AG09309 (cell line): ENCODE results near the gene LIN28A.

Experiments
- DNase-seq: peaks from one replicate; pipeline ENCODE4 v3.0.0-alpha.2; 2010; ENCODE audit warnings: low read depth
- H3K4me3 ChIP-seq: 2 replicates; pipeline ENCODE4 v1.5.1; 2011; ENCODE audit warnings: mild to moderate bottlenecking, low read depth, low read length, moderate library complexity; ENCODE audit not compliant: control insufficient read depth
- TF ChIP-seq, protein P1 (sequence below): IDR thresholded peaks from 2 replicates; pipeline ENCODE4 v1.5.1; 2011; ENCODE audit warnings: mild to moderate bottlenecking, low read depth, low read length, inconsistent platforms; ENCODE audit not compliant: insufficient read depth, control insufficient read depth; ENCODE audit errors: missing control alignments

Gene LIN28A

GRCh38 chr1:26404641-26405040 is 6.0 kb upstream of the LIN28A start:
- TF ChIP-seq, protein P1, sequence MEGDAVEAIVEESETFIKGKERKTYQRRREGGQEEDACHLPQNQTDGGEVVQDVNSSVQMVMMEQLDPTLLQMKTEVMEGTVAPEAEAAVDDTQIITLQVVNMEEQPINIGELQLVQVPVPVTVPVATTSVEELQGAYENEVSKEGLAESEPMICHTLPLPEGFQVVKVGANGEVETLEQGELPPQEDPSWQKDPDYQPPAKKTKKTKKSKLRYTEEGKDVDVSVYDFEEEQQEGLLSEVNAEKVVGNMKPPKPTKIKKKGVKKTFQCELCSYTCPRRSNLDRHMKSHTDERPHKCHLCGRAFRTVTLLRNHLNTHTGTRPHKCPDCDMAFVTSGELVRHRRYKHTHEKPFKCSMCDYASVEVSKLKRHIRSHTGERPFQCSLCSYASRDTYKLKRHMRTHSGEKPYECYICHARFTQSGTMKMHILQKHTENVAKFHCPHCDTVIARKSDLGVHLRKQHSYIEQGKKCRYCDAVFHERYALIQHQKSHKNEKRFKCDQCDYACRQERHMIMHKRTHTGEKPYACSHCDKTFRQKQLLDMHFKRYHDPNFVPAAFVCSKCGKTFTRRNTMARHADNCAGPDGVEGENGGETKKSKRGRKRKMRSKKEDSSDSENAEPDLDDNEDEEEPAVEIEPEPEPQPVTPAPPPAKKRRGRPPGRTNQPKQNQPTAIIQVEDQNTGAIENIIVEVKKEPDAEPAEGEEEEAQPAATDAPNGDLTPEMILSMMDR: no peak
- H3K4me3 ChIP-seq: no peak overlapping the region

DNA sequence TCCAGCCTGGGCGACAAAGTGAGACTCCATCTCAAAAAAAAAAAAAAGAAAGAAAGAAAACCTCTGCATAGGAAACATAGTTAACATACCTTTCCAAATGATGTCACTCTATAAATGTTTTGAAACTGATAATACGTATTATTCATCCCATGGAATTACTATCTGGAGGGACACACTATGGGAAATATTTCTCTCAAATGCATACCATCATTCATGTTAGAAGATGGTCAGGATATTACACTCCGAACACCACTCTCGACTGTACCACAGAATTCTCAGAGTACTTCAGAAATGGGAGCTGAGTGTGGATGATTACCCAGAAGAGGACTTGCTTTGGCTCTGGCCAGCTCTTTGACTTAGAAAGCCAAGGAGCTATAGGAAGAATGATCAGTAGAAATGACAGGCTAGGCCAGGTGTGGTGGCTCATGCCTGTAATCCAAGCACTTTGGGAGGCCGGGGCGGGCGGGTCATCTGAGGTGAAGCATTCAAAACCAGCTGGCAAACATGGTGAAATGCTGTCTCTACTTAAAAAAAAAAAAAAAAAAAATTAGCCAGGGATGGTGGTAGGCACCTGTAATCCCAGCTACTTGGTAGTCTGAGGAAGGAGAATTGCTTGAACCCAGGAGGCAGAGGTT is 5.2 kb upstream of the LIN28A start:
- no peak for DNase-seq

More at GRCh38 chr1:26404641-26405040, 6.0 kb upstream of the LIN28A start:
- DNase-seq: no peak

GRCh38 chr1:26408604-26409003 is 2.0 kb upstream of the LIN28A start:
- no peak for DNase-seq
- no peak overlapping the region for H3K4me3 ChIP-seq
- TF ChIP-seq, protein P1: no peak

More for the DNA sequence above, 5.2 kb upstream of the LIN28A start:
- no peak overlapping the region for H3K4me3 ChIP-seq
- TF ChIP-seq, protein P1: no peak

DNA sequence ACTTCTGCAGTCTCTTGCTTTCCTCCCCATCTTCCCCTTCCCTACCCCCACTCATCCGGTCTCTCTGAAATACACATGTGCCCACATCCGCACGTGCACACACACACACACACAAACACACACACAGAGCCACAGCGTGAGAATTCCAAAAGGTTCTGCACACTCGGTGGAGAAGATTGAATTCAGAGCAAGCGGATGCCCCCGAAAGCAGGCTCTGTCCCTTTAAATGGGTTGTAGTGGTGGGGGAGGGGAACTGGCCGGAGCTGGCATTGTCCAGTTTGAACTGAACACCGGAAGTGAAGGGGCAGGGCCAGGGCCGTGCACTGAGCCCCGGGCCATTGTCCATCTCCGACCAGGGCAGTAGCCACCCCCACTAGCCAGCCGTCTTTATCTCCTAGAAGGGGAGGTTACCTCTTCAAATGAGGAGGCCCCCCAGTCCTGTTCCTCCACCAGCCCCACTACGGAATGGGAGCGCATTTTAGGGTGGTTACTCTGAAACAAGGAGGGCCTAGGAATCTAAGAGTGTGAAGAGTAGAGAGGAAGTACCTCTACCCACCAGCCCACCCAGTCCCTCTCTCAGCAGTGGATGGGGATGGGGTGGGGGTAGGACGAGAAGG is 1.3 kb upstream of the LIN28A start:
- no peak for DNase-seq
- TF ChIP-seq, protein P1: no peak
- no peak overlapping the region for H3K4me3 ChIP-seq

DNA sequence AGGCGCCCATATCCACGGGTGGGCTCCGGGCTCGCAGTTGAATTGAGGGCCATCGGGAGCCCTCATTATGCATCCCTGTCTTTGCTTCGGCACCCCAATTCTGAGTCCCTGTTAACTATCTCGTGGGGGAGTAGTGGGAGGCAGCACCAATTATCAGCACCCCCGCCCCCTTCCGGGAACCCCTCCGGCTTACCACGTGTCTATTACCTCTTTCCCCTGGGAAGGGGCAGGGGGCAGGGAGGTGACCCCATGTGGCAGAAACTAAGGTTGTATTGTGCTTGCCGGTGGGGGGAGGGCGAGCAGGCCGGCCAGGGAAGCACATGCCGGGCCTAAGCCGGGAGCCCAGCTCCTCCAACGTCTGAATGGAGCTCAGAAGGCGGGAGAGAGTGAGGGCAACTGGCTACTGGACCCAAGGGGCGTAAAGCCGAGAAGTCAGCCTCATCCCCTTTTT is 1.0 kb downstream of the LIN28A start:
- TF ChIP-seq, protein P1: no peak
- H3K4me3 ChIP-seq: no peak overlapping the region
- DNase-seq: no peak

DNA sequence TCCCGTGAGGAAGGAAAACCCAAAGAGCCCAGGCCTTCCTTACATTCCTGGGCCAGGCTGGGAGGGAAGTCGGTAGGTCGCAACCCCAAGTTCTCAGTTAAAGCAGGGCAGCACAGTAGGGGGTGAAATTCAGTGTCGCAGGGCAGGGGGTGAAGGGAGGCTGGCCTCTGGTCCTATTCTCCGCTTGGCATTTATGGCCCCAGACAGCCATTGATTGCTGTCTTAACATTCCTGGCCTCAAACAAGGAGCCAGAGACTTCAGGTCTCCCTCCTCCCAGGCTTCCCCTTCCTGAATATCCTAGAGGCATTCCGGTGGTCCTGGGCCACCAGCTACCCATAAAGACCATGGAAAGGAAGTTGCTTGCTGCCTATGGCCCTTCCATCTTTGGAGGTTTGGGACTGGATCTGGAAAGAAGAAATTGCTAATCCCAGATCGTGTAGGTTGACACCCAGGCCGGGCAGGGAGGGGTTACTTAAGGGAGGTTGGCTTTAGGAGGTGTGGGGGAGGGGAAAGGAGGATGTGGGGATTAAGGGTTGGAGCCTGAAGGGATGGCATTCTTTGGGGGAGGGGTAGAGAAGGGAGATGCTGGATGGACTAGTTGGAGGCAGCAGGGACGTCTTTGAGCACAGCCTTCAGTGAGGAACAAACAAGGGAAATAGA is 1.7 kb downstream of the LIN28A start:
- DNase-seq: no peak
- TF ChIP-seq, protein P1: no peak
- no peak overlapping the region for H3K4me3 ChIP-seq
